Upper lobe of left lung (tissue), 6 donors: ENCODE data around the gene MTREX. TPM values are rescaled to one million over a fixed set of nuclear protein-coding genes. Genes with fewer than 3 reads are reported as not detected.

Experiments
- ATAC-seq, 2 donors: fragments of 200-7000 bp; cut with Tn5 transposase; one replicate each; pipeline ENCODE4 v1.9.1; 2022; ENCODE audit warnings: mild to moderate bottlenecking in 2 of 2, moderate library complexity in 2 of 2; ENCODE audit not compliant: low FRiP score in 2 of 2
- DNase-seq, 2 donors: peaks; one replicate each; pipeline ENCODE4 v3.0.0-alpha.2; 2019 to 2020
- H3K27ac ChIP-seq, 4 donors: fragments of 200-600 bp; sonication (generic); one replicate each; pipeline ENCODE4 v1.5.1; 2016 to 2019
- H3K27me3 ChIP-seq, 4 donors: fragments of 200-600 bp; sonication (generic); one replicate each; pipeline ENCODE4 v1.5.1; 2017 to 2019
- H3K36me3 ChIP-seq, 4 donors: fragments of 200-600 bp; sonication (generic); one replicate each; pipeline ENCODE4 v1.5.1; 2016 to 2019
- H3K4me1 ChIP-seq, 4 donors: fragments of 200-600 bp; sonication (generic); one replicate each; pipeline ENCODE4 v1.5.1; 2018 to 2019
- H3K4me3 ChIP-seq, 4 donors: fragments of 200-600 bp; sonication (generic); one replicate each; pipeline ENCODE4 v1.5.1; 2017 to 2019; ENCODE audit warnings: mild to moderate bottlenecking in 2 of 4, moderate library complexity in 1 of 4
- H3K9me3 ChIP-seq, 4 donors: fragments of 200-600 bp; sonication (generic); one replicate each; pipeline ENCODE4 v1.5.1; 2018 to 2019
- EP300 ChIP-seq, 4 donors: sonication (generic); formaldehyde crosslinking; IDR thresholded peaks; one replicate each; pipeline ENCODE4 v1.5.1; 2017; ENCODE audit warnings: antibody characterized with exemption in 4 of 4, control low read depth in 2 of 4
- POLR2A ChIP-seq, 4 donors: fragments of 450-650 bp; IDR thresholded peaks; one replicate each; pipeline ENCODE4 v1.5.1; 2016 to 2017; ENCODE audit warnings: antibody characterized with exemption in 4 of 4, mild to moderate bottlenecking in 2 of 4
- POLR2AphosphoS5 ChIP-seq, 2 donors: sonication (generic); formaldehyde crosslinking; IDR thresholded peaks; one replicate each; pipeline ENCODE4 v1.5.1; 2017; ENCODE audit warnings: antibody characterized with exemption in 2 of 2
- WGBS, 2 donors: methylation state at CpG; one replicate each; pipeline ENCODE4 v1.1.5; 2017 to 2018; 5-methylcytosine and 5-hydroxymethylcytosine counted together
- total RNA-seq, 6 donors: library from RNA; depleted of rRNA in 4 of 6; stranded (reverse); fragments of >200 nt in 4 of 6; gene quantifications; one replicate each; pipeline versions ENCODE4 v1.1.0 to v1.2.1, GENCODE V29; 2016 to 2021
- TF ChIP-seq, protein P1 (sequence below), 6 experiments: fragments of 450-650 bp in 4 of 6; fragments of 200-600 bp in 2 of 6; sonication (generic) in 2 of 6; IDR thresholded peaks; one replicate each; pipeline ENCODE4 v1.5.1; 2016 to 2019; ENCODE audit warnings: antibody characterized with exemption in 6 of 6
- donor health status: DM: no; HTN: no; CAD: no; lungs with moderate emphysema.
- donor health status: DM: no; HTN: yes; CAD: no; lungs with severe emphysema.

MTREX gene
- total RNA-seq, 6 donors from 2014 or later, result 44.1 to 179 (median 61.6) TPM

DNA sequence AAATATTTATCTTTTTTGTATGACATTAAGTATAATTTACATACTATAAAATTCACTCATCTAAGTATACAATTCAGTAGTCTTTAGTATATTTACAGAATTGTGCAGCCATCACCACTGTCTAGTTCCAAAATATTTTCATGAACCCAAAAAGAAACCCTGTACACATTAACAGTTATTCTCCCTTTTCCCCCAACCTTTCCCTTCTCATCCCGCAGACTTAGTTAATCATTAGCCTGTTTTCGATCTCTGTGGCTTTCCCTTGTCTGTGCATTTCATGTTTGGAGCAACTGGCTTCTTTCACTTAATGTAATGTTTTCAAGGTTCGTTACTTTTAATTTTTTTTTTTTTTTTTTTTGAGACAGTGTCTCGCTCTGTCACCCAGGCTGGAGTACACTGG lies 37.5 kb downstream of the MTREX start:
- no peak for DNase-seq
- no peaks in the 10 kb centered on the region for H3K4me1 ChIP-seq
- 84 to 91% methylated on average over 4 of the region's 4 CpGs for WGBS, 2 donors
- H3K27ac ChIP-seq, result no peak overlapping the region
- no peak for ATAC-seq
- peaks cover 21 to 81% (median 44%) of the 10 kb centered on the region in 4 donors for H3K36me3 ChIP-seq
- H3K27me3 ChIP-seq, result no peaks in the 10 kb centered on the region
- TF ChIP-seq EP300 (IDR thresholded peaks at IDR 0.05) (no peak), POLR2A (IDR thresholded peaks at IDR 0.05) (no peak)
- TF ChIP-seq, protein P1, sequence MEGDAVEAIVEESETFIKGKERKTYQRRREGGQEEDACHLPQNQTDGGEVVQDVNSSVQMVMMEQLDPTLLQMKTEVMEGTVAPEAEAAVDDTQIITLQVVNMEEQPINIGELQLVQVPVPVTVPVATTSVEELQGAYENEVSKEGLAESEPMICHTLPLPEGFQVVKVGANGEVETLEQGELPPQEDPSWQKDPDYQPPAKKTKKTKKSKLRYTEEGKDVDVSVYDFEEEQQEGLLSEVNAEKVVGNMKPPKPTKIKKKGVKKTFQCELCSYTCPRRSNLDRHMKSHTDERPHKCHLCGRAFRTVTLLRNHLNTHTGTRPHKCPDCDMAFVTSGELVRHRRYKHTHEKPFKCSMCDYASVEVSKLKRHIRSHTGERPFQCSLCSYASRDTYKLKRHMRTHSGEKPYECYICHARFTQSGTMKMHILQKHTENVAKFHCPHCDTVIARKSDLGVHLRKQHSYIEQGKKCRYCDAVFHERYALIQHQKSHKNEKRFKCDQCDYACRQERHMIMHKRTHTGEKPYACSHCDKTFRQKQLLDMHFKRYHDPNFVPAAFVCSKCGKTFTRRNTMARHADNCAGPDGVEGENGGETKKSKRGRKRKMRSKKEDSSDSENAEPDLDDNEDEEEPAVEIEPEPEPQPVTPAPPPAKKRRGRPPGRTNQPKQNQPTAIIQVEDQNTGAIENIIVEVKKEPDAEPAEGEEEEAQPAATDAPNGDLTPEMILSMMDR (IDR thresholded peaks at IDR 0.05), result no peak
- no peaks in the 10 kb centered on the region for H3K9me3 ChIP-seq
- no peak overlapping the region for H3K4me3 ChIP-seq

DNA sequence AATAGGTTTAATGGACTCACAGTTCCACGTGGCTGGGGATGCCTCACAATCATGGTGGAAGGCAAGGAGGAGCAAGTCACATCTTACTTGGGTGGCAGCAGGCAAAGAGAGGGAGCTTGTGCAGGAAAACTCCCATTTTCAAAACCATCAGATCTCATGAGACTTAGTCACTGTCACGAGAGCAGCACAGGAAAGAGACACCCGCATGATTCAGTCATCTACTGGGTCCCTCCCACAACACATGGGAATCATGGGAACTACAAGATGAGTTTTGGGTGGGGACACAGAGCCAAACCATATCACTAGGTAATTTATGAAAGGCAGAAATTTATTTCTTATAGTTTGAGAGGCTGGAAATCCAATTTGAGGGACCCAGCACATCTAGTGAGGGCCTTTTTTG lies 40.0 kb downstream of the MTREX start:
- no peak for ATAC-seq
- Histone ChIP-seq H3K4me1 (no peaks in the 10 kb centered on the region), H3K4me3 (no peak overlapping the region), H3K27me3 (no peaks in the 10 kb centered on the region), H3K9me3 (no peaks in the 10 kb centered on the region), H3K27ac (no peak overlapping the region), H3K36me3 (peaks cover 21 to 84% (median 43%) of the 10 kb centered on the region in 4 donors)
- no peak for DNase-seq
- 89 to 100% methylated on average over 3 of the region's 3 CpGs for WGBS, 2 donors
- TF ChIP-seq EP300 (IDR thresholded peaks at IDR 0.05) (no peak), POLR2AphosphoS5 (IDR thresholded peaks at IDR 0.05) (no peak), POLR2A (IDR thresholded peaks at IDR 0.05) (no peak)
- TF ChIP-seq, protein P1 (IDR thresholded peaks at IDR 0.05), result no peak

DNA sequence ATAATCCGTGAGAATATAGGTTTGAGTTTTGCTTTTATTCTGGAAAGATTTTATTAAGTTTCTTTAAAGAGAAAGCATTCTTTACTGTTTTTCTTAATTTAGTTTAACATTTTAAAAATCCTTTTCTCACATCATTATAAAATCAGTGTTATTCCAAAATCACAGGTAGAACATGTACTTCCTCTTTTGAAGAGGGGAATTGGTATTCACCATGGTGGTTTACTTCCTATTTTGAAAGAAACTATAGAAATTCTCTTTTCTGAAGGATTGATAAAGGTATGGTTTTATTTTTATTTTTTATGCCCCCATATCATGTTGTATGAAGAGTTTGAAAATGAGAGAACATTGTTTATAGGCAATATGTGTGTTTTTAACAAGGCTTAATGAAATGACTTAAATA lies 43.0 kb downstream of the MTREX start:
- Histone ChIP-seq H3K36me3 (peaks cover 32 to 94% (median 59%) of the 10 kb centered on the region in 4 donors), H3K4me3 (no peak overlapping the region), H3K27ac (no peak overlapping the region), H3K27me3 (no peaks in the 10 kb centered on the region), H3K9me3 (no peaks in the 10 kb centered on the region), H3K4me1 (no peaks in the 10 kb centered on the region)
- WGBS, 2 donors, result 91 to 100% methylated on average over 1 of the region's 1 CpG
- ATAC-seq (no peak), DNase-seq (no peak)
- TF ChIP-seq, protein P1 (IDR thresholded peaks at IDR 0.05), result no peak
- TF ChIP-seq POLR2AphosphoS5 (IDR thresholded peaks at IDR 0.05), result no peak
- TF ChIP-seq POLR2A (IDR thresholded peaks at IDR 0.05), result no peak
- TF ChIP-seq EP300 (IDR thresholded peaks at IDR 0.05), result no peak

DNA sequence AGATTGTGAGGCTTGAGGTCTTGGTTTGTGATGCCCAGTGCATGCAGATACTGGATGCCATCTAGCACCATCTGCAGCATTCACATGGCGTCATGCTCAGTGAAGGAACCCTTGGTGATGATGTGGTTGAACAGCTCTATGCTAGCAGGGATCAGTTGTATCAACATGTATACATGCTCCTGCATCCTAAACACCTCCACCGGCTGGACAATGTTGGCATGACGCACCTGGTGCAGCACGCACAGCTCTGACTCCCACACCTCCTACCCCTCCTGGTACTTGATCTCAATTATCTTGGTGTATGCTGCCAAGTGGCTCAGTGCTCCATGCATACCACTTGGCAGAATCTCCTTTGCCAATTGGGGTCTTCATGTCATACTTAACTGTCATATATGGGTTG lies 49.1 kb downstream of the MTREX start:
- TF ChIP-seq, protein P1 (IDR thresholded peaks at IDR 0.05), result no peak
- no peak for TF ChIP-seq EP300 (IDR thresholded peaks at IDR 0.05)
- TF ChIP-seq POLR2A (IDR thresholded peaks at IDR 0.05), result no peak
- TF ChIP-seq POLR2AphosphoS5 (IDR thresholded peaks at IDR 0.05), result no peak
- Histone ChIP-seq H3K4me1 (no peaks in the 10 kb centered on the region), H3K4me3 (no peak overlapping the region), H3K9me3 (no peaks in the 10 kb centered on the region), H3K27ac (no peak overlapping the region), H3K27me3 (no peaks in the 10 kb centered on the region), H3K36me3 (peaks cover 11 to 80% (median 53%) of the 10 kb centered on the region in 4 donors)
- 93 to 98% methylated on average over 3 to 4 of the region's 4 CpGs for WGBS, 2 donors
- no peak for ATAC-seq
- DNase-seq, result no peak

DNA sequence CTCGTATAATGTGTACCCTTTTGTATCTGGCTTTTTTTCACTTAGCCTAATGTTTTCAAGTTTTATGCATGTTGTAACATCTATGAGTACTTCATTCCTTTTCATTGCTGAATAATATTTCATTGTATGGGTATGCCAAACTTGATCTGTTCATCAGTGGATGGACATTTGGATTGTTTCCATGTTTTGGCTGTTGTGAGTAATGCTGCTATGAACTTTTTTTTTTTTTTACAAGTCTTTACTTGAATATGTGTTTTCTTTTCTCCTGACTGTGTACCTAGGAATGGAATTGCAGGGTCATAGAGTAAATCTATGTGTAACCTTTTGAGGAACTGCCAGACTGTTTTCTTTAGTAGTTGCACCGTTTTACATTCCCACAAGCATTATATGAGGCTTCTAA lies 52.4 kb downstream of the MTREX start:
- H3K4me3 ChIP-seq, result no peak overlapping the region
- no peaks in the 10 kb centered on the region for H3K9me3 ChIP-seq
- ATAC-seq (no peak), DNase-seq (no peak)
- WGBS, 2 donors, result 92 to 98% methylated on average over 2 of the region's 2 CpGs
- peaks cover 0 to 55% (median 37%) of the 10 kb centered on the region in 4 donors for H3K36me3 ChIP-seq
- TF ChIP-seq POLR2A (IDR thresholded peaks at IDR 0.05) (no peak), POLR2AphosphoS5 (IDR thresholded peaks at IDR 0.05) (no peak), EP300 (IDR thresholded peaks at IDR 0.05) (no peak)
- TF ChIP-seq, protein P1 (IDR thresholded peaks at IDR 0.05), result no peak
- H3K27me3 ChIP-seq, result no peaks in the 10 kb centered on the region
- H3K27ac ChIP-seq, result no peak overlapping the region
- H3K4me1 ChIP-seq, result no peaks in the 10 kb centered on the region
